ENCODE data around the gene DDC. TPM values are rescaled to one million over a fixed set of nuclear protein-coding genes. Genes with fewer than 3 reads are reported as not detected.

The DDC gene
- polyA plus RNA-seq, 2 donors, result 0.18 to 0.37 TPM

- H3K4me3 ChIP-seq (ENCODE audit: low read depth in 1 of 2, low read length in 2 of 2), result no peak overlapping the region
- H3K27me3 ChIP-seq (ENCODE audit: control insufficient read depth in 1 of 2, insufficient read depth in 2 of 2, low read length in 2 of 2), result no peaks in the 10 kb centered on the region
- WGBS, 2 donors, result 6 to 7% methylated on average over 4 of the region's 4 CpGs
- H3K27ac ChIP-seq (ENCODE audit: low read depth in 2 of 2, low read length in 1 of 2), result no peak overlapping the region
- no peaks in the 10 kb centered on the region for H3K9me3 ChIP-seq (ENCODE audit: control insufficient read depth in 2 of 2, insufficient read depth in 1 of 2, low read depth in 1 of 2, low read length in 1 of 2)
- H3K4me1 ChIP-seq (ENCODE audit: control insufficient read depth in 2 of 2, insufficient read depth in 2 of 2, low read length in 1 of 2), result peaks cover 0 to 2% of the 10 kb centered on the region in 2 donors
- H3K36me3 ChIP-seq (ENCODE audit: control insufficient read depth in 2 of 2, insufficient read depth in 2 of 2, low read length in 1 of 2), result no peaks in the 10 kb centered on the region
Measured at GRCh38 chr7:50418086-50418515, 147.1 kb downstream of the DDC start.

- H3K4me1 ChIP-seq (ENCODE audit: control insufficient read depth in 2 of 2, insufficient read depth in 2 of 2, low read length in 1 of 2), result peaks cover 0 to 2% of the 10 kb centered on the region in 2 donors
- no peaks in the 10 kb centered on the region for H3K27me3 ChIP-seq (ENCODE audit: control insufficient read depth in 1 of 2, insufficient read depth in 2 of 2, low read length in 2 of 2)
- H3K4me3 ChIP-seq (ENCODE audit: low read depth in 1 of 2, low read length in 2 of 2), result no peak overlapping the region
- no peaks in the 10 kb centered on the region for H3K9me3 ChIP-seq (ENCODE audit: control insufficient read depth in 2 of 2, insufficient read depth in 1 of 2, low read depth in 1 of 2, low read length in 1 of 2)
- no peak overlapping the region for H3K27ac ChIP-seq (ENCODE audit: low read depth in 2 of 2, low read length in 1 of 2)
- WGBS, 2 donors, result 56 to 62% methylated on average over 7 of the region's 7 CpGs
- no peaks in the 10 kb centered on the region for H3K36me3 ChIP-seq (ENCODE audit: control insufficient read depth in 2 of 2, insufficient read depth in 2 of 2, low read length in 1 of 2)
Measured at GRCh38 chr7:50416527-50417182, 148.6 kb downstream of the DDC start.

GRCh38 chr7:50415844-50416364 lies 149.3 kb downstream of the DDC start:
- Histone ChIP-seq H3K4me1 (ENCODE audit: control insufficient read depth in 2 of 2, insufficient read depth in 2 of 2, low read length in 1 of 2) (peaks cover 0 to 2% of the 10 kb centered on the region in 2 donors), H3K27me3 (ENCODE audit: control insufficient read depth in 1 of 2, insufficient read depth in 2 of 2, low read length in 2 of 2) (no peaks in the 10 kb centered on the region), H3K27ac (ENCODE audit: low read depth in 2 of 2, low read length in 1 of 2) (no peak overlapping the region), H3K9me3 (ENCODE audit: control insufficient read depth in 2 of 2, insufficient read depth in 1 of 2, low read depth in 1 of 2, low read length in 1 of 2) (no peaks in the 10 kb centered on the region), H3K4me3 (ENCODE audit: low read depth in 1 of 2, low read length in 2 of 2) (no peak overlapping the region), H3K36me3 (ENCODE audit: control insufficient read depth in 2 of 2, insufficient read depth in 2 of 2, low read length in 1 of 2) (no peaks in the 10 kb centered on the region)
- 82 to 83% methylated on average over 6 of the region's 6 CpGs for WGBS, 2 donors

GRCh38 chr7:50413561-50413960 lies 151.6 kb downstream of the DDC start:
- Histone ChIP-seq H3K27ac (ENCODE audit: low read depth in 2 of 2, low read length in 1 of 2) (no peak overlapping the region), H3K4me3 (ENCODE audit: low read depth in 1 of 2, low read length in 2 of 2) (no peak overlapping the region), H3K27me3 (ENCODE audit: control insufficient read depth in 1 of 2, insufficient read depth in 2 of 2, low read length in 2 of 2) (no peaks in the 10 kb centered on the region), H3K36me3 (ENCODE audit: control insufficient read depth in 2 of 2, insufficient read depth in 2 of 2, low read length in 1 of 2) (no peaks in the 10 kb centered on the region), H3K4me1 (ENCODE audit: control insufficient read depth in 2 of 2, insufficient read depth in 2 of 2, low read length in 1 of 2) (peaks cover 0 to 2% of the 10 kb centered on the region in 2 donors), H3K9me3 (ENCODE audit: control insufficient read depth in 2 of 2, insufficient read depth in 1 of 2, low read depth in 1 of 2, low read length in 1 of 2) (no peaks in the 10 kb centered on the region)
- WGBS, 2 donors, result 86 to 88% methylated on average over 7 of the region's 7 CpGs

GRCh38 chr7:50412973-50413372 lies 152.2 kb downstream of the DDC start:
- no peak overlapping the region for H3K4me3 ChIP-seq (ENCODE audit: low read depth in 1 of 2, low read length in 2 of 2)
- no peaks in the 10 kb centered on the region for H3K9me3 ChIP-seq (ENCODE audit: control insufficient read depth in 2 of 2, insufficient read depth in 1 of 2, low read depth in 1 of 2, low read length in 1 of 2)
- no peak overlapping the region for H3K27ac ChIP-seq (ENCODE audit: low read depth in 2 of 2, low read length in 1 of 2)
- H3K4me1 ChIP-seq (ENCODE audit: control insufficient read depth in 2 of 2, insufficient read depth in 2 of 2, low read length in 1 of 2), result peaks cover 0 to 2% of the 10 kb centered on the region in 2 donors
- no peaks in the 10 kb centered on the region for H3K27me3 ChIP-seq (ENCODE audit: control insufficient read depth in 1 of 2, insufficient read depth in 2 of 2, low read length in 2 of 2)
- WGBS, 2 donors, result 62 to 71% methylated on average over 4 of the region's 4 CpGs
- no peaks in the 10 kb centered on the region for H3K36me3 ChIP-seq (ENCODE audit: control insufficient read depth in 2 of 2, insufficient read depth in 2 of 2, low read length in 1 of 2)

GRCh38 chr7:50411332-50411731 lies 153.9 kb downstream of the DDC start:
- Histone ChIP-seq H3K36me3 (ENCODE audit: control insufficient read depth in 2 of 2, insufficient read depth in 2 of 2, low read length in 1 of 2) (no peaks in the 10 kb centered on the region), H3K4me1 (ENCODE audit: control insufficient read depth in 2 of 2, insufficient read depth in 2 of 2, low read length in 1 of 2) (peaks cover 0 to 2% of the 10 kb centered on the region in 2 donors), H3K9me3 (ENCODE audit: control insufficient read depth in 2 of 2, insufficient read depth in 1 of 2, low read depth in 1 of 2, low read length in 1 of 2) (no peaks in the 10 kb centered on the region), H3K27me3 (ENCODE audit: control insufficient read depth in 1 of 2, insufficient read depth in 2 of 2, low read length in 2 of 2) (no peaks in the 10 kb centered on the region), H3K4me3 (ENCODE audit: low read depth in 1 of 2, low read length in 2 of 2) (no peak overlapping the region), H3K27ac (ENCODE audit: low read depth in 2 of 2, low read length in 1 of 2) (no peak overlapping the region)
- 82 to 86% methylated on average over 6 of the region's 6 CpGs for WGBS, 2 donors

- no peak overlapping the region for H3K27ac ChIP-seq (ENCODE audit: low read depth in 2 of 2, low read length in 1 of 2)
- no peaks in the 10 kb centered on the region for H3K27me3 ChIP-seq (ENCODE audit: control insufficient read depth in 1 of 2, insufficient read depth in 2 of 2, low read length in 2 of 2)
Measured at GRCh38 chr7:50409856-50410745, 155.1 kb downstream of the DDC start.

More at GRCh38 chr7:50409856-50410745, 155.1 kb downstream of the DDC start:
- Histone ChIP-seq H3K4me1 (ENCODE audit: control insufficient read depth in 2 of 2, insufficient read depth in 2 of 2, low read length in 1 of 2) (peaks cover 0 to 2% of the 10 kb centered on the region in 2 donors), H3K36me3 (ENCODE audit: control insufficient read depth in 2 of 2, insufficient read depth in 2 of 2, low read length in 1 of 2) (no peaks in the 10 kb centered on the region), H3K4me3 (ENCODE audit: low read depth in 1 of 2, low read length in 2 of 2) (no peak overlapping the region), H3K9me3 (ENCODE audit: control insufficient read depth in 2 of 2, insufficient read depth in 1 of 2, low read depth in 1 of 2, low read length in 1 of 2) (no peaks in the 10 kb centered on the region)
- 76 to 83% methylated on average over 17 of the region's 17 CpGs for WGBS, 2 donors

Other genes with a start within 250 kb of the DDC start
- gene FIGNL1, start 115.1 kb downstream of the DDC start, polyA plus RNA-seq, result 10 to 100 TPM in 1 of 2 donors, 1 to 10 TPM in 1; 7.7 to 10.7 TPM
- gene GRB10, start 217.5 kb upstream of the DDC start, polyA plus RNA-seq, result 1 to 10 TPM; 4.0 to 5.0 TPM